Measurements from ENCODE around the gene ANTKMT.

GRCh38 chr16:724188-725040, 3.5 kb downstream of the ANTKMT start:
- TF ChIP-seq RAD21 (conservative IDR thresholded peaks at IDR 0.05) (no peak), EZH2 (IDR thresholded peaks at IDR 0.05; ENCODE audit: borderline replicate concordance, insufficient read depth, low read length, poor library complexity, severe bottlenecking) (no peak), CTCF (IDR thresholded peaks at IDR 0.05; ENCODE audit: poor library complexity, severe bottlenecking) (no peak), MXI1 (conservative IDR thresholded peaks at IDR 0.05; ENCODE audit: poor library complexity, severe bottlenecking) (no peak), POLR2AphosphoS5 (IDR thresholded peaks at IDR 0.05) (no peak), EP300 (conservative IDR thresholded peaks at IDR 0.05; ENCODE audit: poor library complexity, severe bottlenecking) (no peak), REST (IDR thresholded peaks at IDR 0.05; ENCODE audit: borderline replicate concordance) (no peak)
